Measurements from ENCODE around the gene INTS12. TPM values are rescaled to one million over a fixed set of nuclear protein-coding genes. Genes with fewer than 3 reads are reported as not detected.
A peak's percentile ranks its signal among the peaks of the same experiment; 100 is the strongest.

Gene INTS12
- total and polyA plus RNA-seq, 7 donors: 13.4 to 25.2 (median 21.0) TPM

DNA sequence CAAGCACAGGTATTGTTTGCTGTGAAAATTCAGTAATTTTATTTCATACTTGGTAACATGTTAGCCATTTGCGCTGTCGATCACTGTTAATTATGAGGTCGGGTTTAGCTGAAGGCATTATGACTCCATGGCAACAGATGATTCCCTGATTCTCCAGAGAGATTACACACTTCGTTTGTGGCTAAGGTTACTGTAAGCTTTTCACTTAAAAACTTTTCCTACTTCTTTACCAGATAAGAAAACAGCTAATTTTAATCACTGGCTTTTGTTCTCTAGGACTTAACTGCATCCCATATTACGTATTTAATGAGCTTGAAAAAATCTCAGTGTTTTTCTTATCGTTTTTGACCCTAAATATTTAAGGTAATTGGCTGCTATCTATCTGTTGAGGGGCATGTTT lies 2.2 kb upstream of the INTS12 start:
- DNase-seq: no peak
- H3K27me3 ChIP-seq: no peaks in the 10 kb centered on the region
- H3K36me3 ChIP-seq: no peaks in the 10 kb centered on the region
- peaks cover 2 to 28% (median 19%) of the 10 kb centered on the region in 4 donors for H3K4me1 ChIP-seq
- intact Hi-C loops (cut with DNase I): loop anchor here (5.0 kb wide), 1 partner anchor 563 kb away; the partner anchor contains the start of gene TET2
- no peak overlapping the region for H3K4me3 ChIP-seq
- no peaks in the 10 kb centered on the region for H3K9me3 ChIP-seq
- 83 to 91% methylated on average over 6 of the region's 6 CpGs for WGBS, 2 donors
- TF ChIP-seq CTCF (IDR thresholded peaks at IDR 0.05): no peak
- TF ChIP-seq POLR2AphosphoS5 (IDR thresholded peaks at IDR 0.05): no peak
- no peak for TF ChIP-seq POLR2A (IDR thresholded peaks at IDR 0.05)
- no peak for TF ChIP-seq EP300 (IDR thresholded peaks at IDR 0.05)
- no peak overlapping the region for H3K27ac ChIP-seq

GRCh38 chr4:105710012-105710600 lies 1.6 kb upstream of the INTS12 start:
- DNase-seq: no peak
- no peak for TF ChIP-seq POLR2A (IDR thresholded peaks at IDR 0.05)
- no peak for TF ChIP-seq EP300 (IDR thresholded peaks at IDR 0.05)
- TF ChIP-seq CTCF (IDR thresholded peaks at IDR 0.05): no peak
- TF ChIP-seq POLR2AphosphoS5 (IDR thresholded peaks at IDR 0.05): no peak
- peaks cover 2 to 23% (median 19%) of the 10 kb centered on the region in 4 donors for H3K4me1 ChIP-seq
- H3K4me3 ChIP-seq: no peak overlapping the region
- intact Hi-C loops (cut with DNase I): loop anchor here (5.0 kb wide), 1 partner anchor 563 kb away; the partner anchor contains the start of gene TET2
- H3K36me3 ChIP-seq: no peaks in the 10 kb centered on the region
- WGBS, 2 donors: 74 to 76% methylated on average over 16 of the region's 16 CpGs
- H3K27me3 ChIP-seq: no peaks in the 10 kb centered on the region
- no peak overlapping the region for H3K27ac ChIP-seq
- H3K9me3 ChIP-seq: no peaks in the 10 kb centered on the region

DNA sequence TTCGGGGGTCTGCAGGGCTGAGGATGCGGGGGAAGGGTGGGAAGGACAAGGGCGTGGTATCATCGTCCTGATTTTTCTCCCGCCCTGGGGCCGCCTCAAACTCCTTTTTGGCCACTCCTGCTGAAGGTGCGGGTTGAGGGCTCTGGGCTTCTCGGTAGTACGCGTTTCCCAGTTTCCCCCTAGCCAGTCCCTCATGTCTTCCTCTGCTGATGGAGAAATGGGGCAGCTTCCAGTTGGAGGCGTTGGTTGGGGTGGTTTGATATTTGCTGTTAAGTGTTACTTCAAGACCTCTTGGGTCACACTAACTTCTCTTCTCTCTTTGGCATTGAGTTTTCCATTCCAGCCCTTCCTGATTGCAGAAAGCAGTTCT lies 577 bp upstream of the INTS12 start:
- peaks cover 2 to 23% (median 19%) of the 10 kb centered on the region in 4 donors for H3K4me1 ChIP-seq
- intact Hi-C loops (cut with DNase I): loop anchor here (5.0 kb wide), 1 partner anchor 237 kb away; the partner anchor contains the start of gene PPA2
- 0 to 1% methylated on average over 11 of the region's 11 CpGs for WGBS, 2 donors

GRCh38 chr4:105707782-105708180 lies 708 bp downstream of the INTS12 start:
- H3K27me3 ChIP-seq: no peaks in the 10 kb centered on the region
- intact Hi-C loops (cut with DNase I): loop anchor here (5.0 kb wide), 1 partner anchor 235 kb away; the partner anchor contains the start of gene PPA2
- no peak for TF ChIP-seq EP300 (IDR thresholded peaks at IDR 0.05)
- no peak for TF ChIP-seq POLR2A (IDR thresholded peaks at IDR 0.05)
- TF ChIP-seq CTCF (IDR thresholded peaks at IDR 0.05): no peak
- TF ChIP-seq POLR2AphosphoS5 (IDR thresholded peaks at IDR 0.05): no peak
- H3K4me3 ChIP-seq: peak overlapping the region; percentile 78 to 89 (median 84)
- DNase-seq: no peak
- 7 to 24% methylated on average over 7 of the region's 7 CpGs for WGBS, 2 donors
- peaks cover 2 to 23% (median 19%) of the 10 kb centered on the region in 4 donors for H3K4me1 ChIP-seq
- peak overlapping the region; percentile 84 to 95 (median 86) for H3K27ac ChIP-seq
- H3K36me3 ChIP-seq: no peaks in the 10 kb centered on the region
- no peaks in the 10 kb centered on the region for H3K9me3 ChIP-seq

More for the DNA sequence above, 577 bp upstream of the INTS12 start:
- Histone ChIP-seq H3K36me3 (no peaks in the 10 kb centered on the region), H3K9me3 (no peaks in the 10 kb centered on the region), H3K4me3 (peak overlapping the region; percentile 78 to 89 (median 84)), H3K27ac (peak overlapping the region; percentile 84 to 95 (median 86)), H3K27me3 (no peaks in the 10 kb centered on the region)
- TF ChIP-seq POLR2AphosphoS5 (IDR thresholded peaks at IDR 0.05) (no peak), EP300 (IDR thresholded peaks at IDR 0.05) (no peak), POLR2A (IDR thresholded peaks at IDR 0.05) (no peak), CTCF (IDR thresholded peaks at IDR 0.05) (no peak)
- no peak for DNase-seq

Data from sigmoid colon (tissue), 7 donors.